HG03103 (cell line): ENCODE measurements around the gene FANCM.

Experiments used
- ATAC-seq: cut with Tn5 transposase; IDR thresholded peaks from one replicate; pipeline ENCODE4 v1.9.1; 2021; ENCODE audit warnings: low read depth; ENCODE audit not compliant: unreplicated experiment

FANCM gene

GRCh38 chr14:45227566-45227965, 91.8 kb downstream of the FANCM start:
- ATAC-seq: no peak

DNA sequence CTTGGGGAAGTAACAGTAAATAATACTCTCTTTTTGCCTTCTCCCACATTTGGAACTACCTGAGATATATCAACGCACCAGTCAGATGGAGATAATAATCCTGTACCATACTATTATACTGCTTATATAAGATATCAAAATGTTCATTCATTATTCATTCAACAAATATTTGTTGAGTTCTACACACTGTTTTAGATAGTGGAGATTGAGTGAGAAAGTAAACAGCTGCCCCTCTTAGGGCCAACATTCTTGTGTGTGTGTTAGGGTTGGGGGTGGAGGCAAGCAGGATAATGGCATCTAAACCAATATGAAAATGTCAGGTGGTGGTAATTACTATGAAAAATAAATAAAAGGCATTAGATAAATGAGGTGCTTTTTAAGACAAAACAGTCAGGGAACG, 103.3 kb downstream of the FANCM start:
- no peak for ATAC-seq

DNA sequence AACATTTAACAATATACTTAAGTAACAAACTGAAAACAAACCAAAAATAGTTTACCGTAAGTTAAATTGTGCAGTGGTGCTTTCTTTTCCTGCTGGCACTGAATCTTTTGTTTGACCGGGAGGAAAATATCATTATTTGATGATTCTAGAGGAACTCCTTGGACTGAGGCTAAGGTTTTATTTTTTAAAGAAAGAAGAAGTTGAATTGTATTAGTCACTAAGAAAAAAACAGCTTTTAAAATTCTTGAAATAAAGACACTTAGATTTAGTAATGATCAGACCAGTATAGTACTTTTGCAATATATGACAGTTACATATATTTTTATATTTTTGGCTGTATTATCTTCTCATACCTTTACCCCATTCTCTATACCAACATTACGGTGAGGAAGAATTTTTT, 107.0 kb downstream of the FANCM start:
- no peak for ATAC-seq

- no peak for ATAC-seq
Observed at GRCh38 chr14:45246151-45246550, 110.4 kb downstream of the FANCM start.

DNA sequence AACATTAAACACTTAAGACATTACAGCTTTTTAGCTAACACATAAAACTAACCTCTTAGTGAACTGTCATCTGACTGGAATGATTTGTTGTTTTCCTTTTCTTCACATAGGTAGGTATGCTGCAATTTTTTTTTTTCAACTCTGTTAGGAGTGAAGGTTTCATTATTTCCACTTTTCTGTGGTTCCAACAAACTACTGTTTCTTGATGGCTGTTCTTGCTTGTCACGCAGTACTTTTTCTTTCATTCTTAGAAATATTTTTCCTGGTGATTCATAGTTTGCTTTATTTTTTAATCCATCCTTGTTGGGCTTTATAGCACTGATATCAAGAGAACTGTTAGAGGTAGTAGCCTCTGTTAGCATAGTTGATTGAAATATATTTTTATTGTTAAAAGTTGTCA, 111.0 kb downstream of the FANCM start:
- no peak for ATAC-seq

- no peak for ATAC-seq
Observed at GRCh38 chr14:45247427-45247826, 111.7 kb downstream of the FANCM start.

GRCh38 chr14:45249856-45250575, 114.3 kb downstream of the FANCM start:
- no peak for ATAC-seq
